Esophagus mucosa (tissue), 1 donor: ENCODE data around the gene RIN3. TPM values are rescaled to one million over a fixed set of nuclear protein-coding genes. Genes with fewer than 3 reads are reported as not detected.
A peak's percentile ranks its signal among the peaks of the same experiment; 100 is the strongest.

Source experiments
- ATAC-seq: fragments of 200-7000 bp; cut with Tn5 transposase; one replicate; pipeline ENCODE4 v1.9.1; 2020
- total RNA-seq: library from RNA; stranded (reverse); gene quantifications from one replicate; pipeline ENCODE4 v1.2.4, GENCODE V29; 2023
- donor health status: DM: yes; HTN: yes; CAD: no.

The RIN3 gene
- total RNA-seq, 1 donor from 2014 or later, result 5.4 TPM

DNA sequence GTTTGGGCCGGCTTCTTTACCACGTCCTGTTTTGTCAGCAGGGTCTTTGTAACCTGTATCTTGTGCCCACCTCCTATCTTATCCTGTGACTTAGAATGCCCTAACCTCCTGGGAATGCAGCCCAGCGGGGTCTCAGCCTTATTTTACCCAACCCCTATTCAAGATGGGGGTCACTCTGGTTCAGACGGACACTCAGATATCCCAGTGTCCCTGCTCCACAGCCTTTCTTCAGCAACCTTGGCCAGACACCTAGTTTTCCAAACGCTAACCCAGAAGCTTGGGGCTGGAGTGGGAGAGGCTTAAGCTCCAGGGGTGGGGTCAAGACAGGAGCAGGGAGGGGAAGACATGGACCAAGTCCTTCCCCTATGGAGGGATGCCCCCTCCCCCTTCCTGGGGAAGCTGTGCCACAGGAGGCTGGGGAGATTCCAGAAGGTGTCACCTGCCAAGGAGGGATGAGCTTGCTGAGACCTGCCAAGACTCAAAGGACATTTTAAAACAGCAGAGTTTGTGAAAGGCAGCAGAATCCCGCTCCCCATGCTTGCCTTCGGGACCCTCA, 62.2 kb downstream of the RIN3 start:
- no peak for ATAC-seq

GRCh38 chr14:92577321-92577742, 63.8 kb downstream of the RIN3 start:
- no peak for ATAC-seq

DNA sequence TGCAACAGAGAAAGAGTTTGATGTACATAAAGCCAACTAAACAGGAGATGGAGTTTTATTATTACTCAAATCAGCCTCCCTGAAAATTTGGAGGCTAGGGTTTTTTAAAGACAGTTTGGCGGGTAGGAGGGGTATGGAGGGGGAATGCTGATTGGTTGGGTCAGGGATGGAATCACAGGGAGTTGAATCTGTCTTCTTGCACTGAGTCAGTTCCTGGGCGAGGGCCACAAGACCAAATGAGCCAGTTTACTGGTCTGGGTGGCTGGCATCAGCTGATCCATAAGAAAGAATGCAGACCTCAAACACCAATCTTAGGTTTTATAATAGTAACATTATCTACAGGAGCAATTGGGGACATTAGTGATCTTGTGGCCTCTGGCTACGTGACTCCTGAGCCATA, 64.9 kb downstream of the RIN3 start:
- no peak for ATAC-seq

DNA sequence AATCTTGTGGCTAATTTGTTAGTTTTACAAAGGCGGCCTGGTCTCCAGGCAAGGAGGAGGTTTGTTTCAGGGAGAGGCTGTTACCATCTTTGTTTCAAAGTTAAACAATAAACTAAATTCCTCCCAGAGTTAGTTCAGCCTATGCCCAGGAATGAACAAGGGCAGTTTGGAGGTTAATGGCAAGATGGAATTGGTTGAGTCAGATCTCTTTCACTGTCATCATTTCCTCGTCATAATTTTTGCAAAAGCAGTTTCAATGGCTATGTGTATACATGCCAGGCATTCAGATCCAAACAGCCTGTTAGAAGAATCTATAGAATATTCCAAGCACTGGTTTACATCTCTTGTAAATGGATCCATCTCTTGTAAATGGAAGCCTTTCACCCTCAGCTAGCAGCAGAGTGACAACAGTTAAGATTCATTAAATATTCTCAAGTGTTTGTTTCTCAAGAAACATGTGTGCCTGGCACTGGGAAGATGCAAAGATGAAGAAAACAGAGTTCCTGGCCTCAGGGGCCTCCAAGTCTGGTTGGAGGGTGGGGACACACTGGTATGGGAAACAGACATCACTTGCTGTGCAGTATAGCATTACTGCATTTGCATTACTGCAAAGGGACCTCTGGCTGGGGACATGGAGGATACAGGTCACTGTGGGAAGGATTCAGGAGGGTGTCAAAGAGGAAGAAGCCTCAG, 65.8 kb downstream of the RIN3 start:
- ATAC-seq, result no peak

DNA sequence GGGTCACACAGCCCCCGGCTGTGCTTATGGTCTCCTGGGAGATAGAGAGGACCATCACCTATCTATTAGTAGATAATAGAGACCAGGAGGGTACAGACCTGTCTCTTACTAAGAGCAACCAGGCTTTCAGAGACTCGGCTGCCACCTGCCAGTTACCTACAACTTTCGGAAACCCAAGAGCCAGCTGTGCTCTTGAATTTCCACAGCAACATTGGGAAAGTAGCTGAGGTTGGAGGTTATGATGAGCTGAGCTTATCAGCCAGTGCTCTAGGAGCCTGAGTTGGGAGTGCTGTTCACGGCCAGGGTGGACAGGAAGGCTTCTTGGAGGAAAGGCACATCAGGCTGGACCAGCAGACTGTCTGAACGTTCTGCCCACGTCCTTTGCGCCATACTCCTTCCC, 67.6 kb downstream of the RIN3 start:
- no peak for ATAC-seq

- no peak for ATAC-seq
These were observed 68.5 kb downstream of the RIN3 start for GRCh38 chr14:92581966-92582566.

DNA sequence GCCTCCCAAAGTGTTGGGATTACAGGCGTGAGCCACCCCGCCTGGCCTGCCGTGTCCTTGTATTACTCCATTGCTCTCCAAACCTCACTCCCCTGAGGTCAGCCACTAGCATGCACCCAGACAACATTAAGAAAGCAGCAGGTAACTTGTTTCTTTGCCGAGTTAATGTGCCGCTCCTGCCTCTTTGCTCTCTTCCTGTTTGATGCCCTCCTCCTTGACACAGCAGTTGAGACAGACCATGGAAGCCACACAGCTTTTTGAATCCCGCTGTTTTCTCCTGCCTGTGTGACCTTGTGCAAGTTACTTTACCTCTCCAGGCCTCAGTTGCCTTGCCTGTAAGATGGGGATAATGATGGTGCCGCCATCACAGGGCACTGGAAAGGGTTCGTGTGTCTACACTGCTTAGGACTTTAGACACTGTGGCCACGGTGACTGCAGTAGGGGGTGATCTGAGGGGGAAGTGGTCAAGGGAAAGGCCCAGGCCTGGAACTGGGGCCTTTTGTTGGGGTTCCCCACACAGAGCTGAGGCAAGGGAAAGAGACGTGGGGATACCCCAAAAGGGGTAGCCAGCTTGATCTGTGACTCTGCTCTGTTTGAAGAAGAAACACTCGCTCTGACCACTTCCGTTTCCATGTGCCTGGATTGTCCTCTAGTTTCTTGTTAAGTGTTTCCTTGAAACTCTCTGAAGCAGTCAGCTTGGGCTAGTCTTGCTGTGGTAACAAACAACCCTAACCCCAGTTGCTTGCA, 69.3 kb downstream of the RIN3 start:
- ATAC-seq, result no peak

DNA sequence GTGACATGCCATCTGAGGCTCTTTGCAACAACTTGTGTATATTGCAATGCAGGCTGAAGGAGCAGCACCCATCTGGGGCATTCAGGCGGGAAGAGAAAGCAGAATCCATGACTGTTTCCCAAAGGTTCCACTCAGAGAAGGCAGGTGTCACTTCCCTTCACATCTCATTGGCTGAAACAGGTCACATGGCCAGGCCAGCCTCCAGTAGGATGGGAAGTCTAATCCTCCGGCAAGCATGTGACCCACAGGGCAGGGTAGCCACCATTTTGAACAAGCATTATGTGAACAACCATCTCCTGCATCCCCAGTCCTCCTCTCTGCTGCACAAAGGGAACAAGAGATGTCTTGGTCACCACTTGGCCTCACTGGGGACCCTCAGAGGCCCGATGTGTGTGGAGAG, 70.6 kb downstream of the RIN3 start:
- ATAC-seq, result no peak

DNA sequence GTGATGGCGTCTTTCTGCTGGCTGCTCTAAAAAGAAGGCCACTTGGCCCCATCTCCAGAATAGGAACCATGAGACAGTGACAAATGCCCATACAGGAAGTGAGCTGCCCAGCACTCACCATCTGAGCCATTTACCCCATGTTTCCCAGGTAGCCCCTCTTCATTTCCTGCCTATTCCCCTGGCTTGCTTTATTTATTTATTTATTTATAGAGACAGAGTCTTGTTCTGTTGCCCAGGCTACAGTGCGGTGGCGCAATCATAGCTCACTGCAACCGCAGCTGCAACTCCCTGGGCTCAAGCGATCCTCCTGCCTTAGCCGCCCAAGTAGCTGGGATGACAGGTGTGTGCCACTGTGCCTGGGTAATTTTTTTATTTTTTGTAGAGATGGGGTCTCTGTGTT, 71.2 kb downstream of the RIN3 start:
- ATAC-seq, result no peak

GRCh38 chr14:92585981-92586937, 72.7 kb downstream of the RIN3 start:
- peak; percentile 55 for ATAC-seq

DNA sequence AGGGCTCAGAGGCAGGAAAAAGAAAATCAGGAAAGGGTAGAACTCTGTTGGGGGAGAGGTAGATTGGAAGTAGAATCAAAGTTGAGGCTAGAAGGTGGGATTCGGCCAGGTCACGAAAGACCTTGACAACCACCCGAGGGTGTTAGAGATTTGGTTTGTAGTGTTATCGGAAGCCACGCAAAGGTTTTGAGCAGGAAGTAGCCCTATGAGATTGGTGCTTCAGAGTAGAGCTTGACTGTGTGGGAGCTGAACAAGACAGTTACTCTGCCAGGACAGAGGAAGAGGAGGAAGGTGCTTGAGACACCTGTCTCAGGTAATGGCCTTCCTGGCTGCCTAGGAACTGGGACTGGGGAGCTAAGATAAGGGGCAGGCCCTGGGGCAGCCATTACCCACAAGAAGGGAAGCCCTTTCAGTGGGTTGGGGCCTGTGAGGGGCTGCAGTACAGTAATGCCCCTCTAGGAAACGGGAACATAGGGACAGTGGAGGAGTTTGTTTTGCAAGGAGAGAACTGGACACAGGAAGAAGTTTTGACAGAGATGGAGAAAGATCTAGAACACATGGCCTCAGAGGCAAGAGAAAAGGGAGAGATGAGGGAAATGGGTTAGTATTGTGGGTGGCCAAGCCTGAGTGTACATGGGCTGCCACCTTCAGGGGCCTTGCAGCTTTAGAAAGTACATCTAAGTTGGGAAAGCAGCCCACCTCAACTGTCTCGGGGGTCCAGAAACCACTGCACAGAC, 73.5 kb downstream of the RIN3 start:
- no peak for ATAC-seq

- no peak for ATAC-seq
These were observed 74.1 kb downstream of the RIN3 start for GRCh38 chr14:92587700-92588085.

DNA sequence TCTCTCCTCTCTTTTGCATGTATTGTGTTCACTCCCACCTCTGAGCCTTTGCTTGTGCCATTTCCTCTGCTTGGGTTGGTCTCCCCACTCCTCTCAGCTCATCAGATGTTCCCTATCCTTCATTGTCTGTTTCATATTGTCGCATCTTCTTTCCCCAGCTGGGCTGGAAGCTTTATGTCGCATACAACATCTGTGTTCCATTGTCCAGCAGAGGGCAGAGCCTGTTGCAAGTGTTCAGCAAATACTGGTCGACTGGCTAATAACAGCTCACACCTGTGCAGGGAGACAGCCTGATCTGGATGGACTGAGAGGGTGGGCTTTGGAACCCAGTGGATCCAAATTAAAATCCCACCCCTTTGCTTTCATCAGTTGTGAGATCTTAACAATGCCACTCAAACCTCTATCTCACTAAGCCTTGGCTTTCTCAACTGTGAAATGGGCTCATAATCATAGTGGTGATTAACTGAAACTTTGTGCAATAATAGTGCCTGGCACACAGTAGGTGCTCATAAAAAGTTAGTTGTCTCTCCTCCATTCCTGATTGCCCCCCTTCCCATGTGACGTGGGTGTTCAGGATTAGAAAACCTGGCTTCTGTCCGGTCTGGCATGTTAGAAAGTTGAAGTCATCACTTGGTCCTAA, 75.8 kb downstream of the RIN3 start:
- ATAC-seq, result peak; percentile 45

DNA sequence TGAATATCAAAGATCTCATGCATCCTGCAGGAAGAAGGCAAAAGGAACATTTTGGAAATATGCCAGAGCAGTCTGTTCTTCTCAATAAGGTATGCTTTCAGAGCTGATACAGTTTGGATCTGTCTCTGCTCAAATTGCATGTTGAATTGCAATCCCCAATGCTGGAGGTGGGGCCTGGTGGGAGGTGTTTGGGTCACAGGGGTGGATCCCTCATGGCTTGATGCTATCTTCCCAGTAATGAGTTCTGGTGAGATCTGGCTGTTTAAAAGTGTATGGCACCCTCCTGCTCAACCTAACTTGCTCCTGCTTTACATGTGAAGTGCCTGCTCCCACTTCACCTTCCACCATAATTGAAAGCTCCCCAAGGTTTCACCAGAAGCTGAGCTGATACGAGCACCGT, 76.6 kb downstream of the RIN3 start:
- no peak for ATAC-seq

- no peak for ATAC-seq
These were observed 77.4 kb downstream of the RIN3 start for GRCh38 chr14:92590941-92591340.

- no peak for ATAC-seq
These were observed 77.8 kb downstream of the RIN3 start for GRCh38 chr14:92591346-92591745.

GRCh38 chr14:92595267-92595666, 81.7 kb downstream of the RIN3 start:
- ATAC-seq, result no peak

GRCh38 chr14:92596331-92596907, 82.8 kb downstream of the RIN3 start:
- no peak for ATAC-seq

GRCh38 chr14:92597906-92598905, 84.6 kb downstream of the RIN3 start:
- ATAC-seq, result no peak
